Lung (tissue), 16 donors: Measurements from ENCODE around the gene SUN1. TPM values are rescaled to one million over a fixed set of nuclear protein-coding genes. Genes with fewer than 3 reads are reported as not detected.

ENCODE experiments used
- ATAC-seq: fragments of 200-7000 bp; cut with Tn5 transposase; one replicate; pipeline ENCODE4 v1.9.1; 2020; ENCODE audit warnings: moderate number of reproducible peaks; ENCODE audit not compliant: insufficient read depth, low FRiP score
- DNase-seq, 3 donors: peaks; one replicate each; pipeline ENCODE4 v3.0.0-alpha.2; 2013 to 2017
- H3K27ac ChIP-seq, 2 donors: one replicate each; pipeline ENCODE4 v1.5.1; 2013; ENCODE audit warnings: mild to moderate bottlenecking in 2 of 2, moderate library complexity in 2 of 2, control low read depth in 1 of 2, inconsistent platforms in 1 of 2, low read depth in 1 of 2, low read length in 1 of 2
- H3K27me3 ChIP-seq, 3 donors: one replicate each; pipeline ENCODE4 v1.5.1; 2013; ENCODE audit warnings: low read length in 2 of 3; ENCODE audit not compliant: control insufficient read depth in 3 of 3, insufficient read depth in 3 of 3
- H3K36me3 ChIP-seq, 4 donors: one replicate each; pipeline ENCODE4 v1.5.1; 2013; ENCODE audit warnings: low read length in 4 of 4, mild to moderate bottlenecking in 1 of 4, moderate library complexity in 1 of 4; ENCODE audit not compliant: control insufficient read depth in 4 of 4, insufficient read depth in 4 of 4
- H3K4me1 ChIP-seq, 5 donors: one replicate each; pipeline ENCODE4 v1.5.1; 2013; ENCODE audit warnings: low read length in 5 of 5, mild to moderate bottlenecking in 2 of 5, moderate library complexity in 1 of 5; ENCODE audit not compliant: control insufficient read depth in 5 of 5, insufficient read depth in 5 of 5
- H3K4me3 ChIP-seq: one replicate; pipeline ENCODE4 v1.5.1; 2013; ENCODE audit warnings: mild to moderate bottlenecking, control low read depth, moderate library complexity
- H3K9ac ChIP-seq, 2 donors: one replicate each; pipeline ENCODE4 v1.5.1; 2013; ENCODE audit warnings: low read length in 2 of 2, control low read depth in 1 of 2; ENCODE audit not compliant: insufficient read depth in 1 of 2
- H3K9me3 ChIP-seq, 4 donors: one replicate each; pipeline ENCODE4 v1.5.1; 2013; ENCODE audit warnings: low read length in 3 of 4, mild to moderate bottlenecking in 1 of 4, moderate library complexity in 1 of 4; ENCODE audit not compliant: control insufficient read depth in 4 of 4, insufficient read depth in 3 of 4
- CTCF ChIP-seq: IDR thresholded peaks from 2 replicates; pipeline ENCODE4 v1.5.1; 2012; ENCODE audit warnings: mild to moderate bottlenecking; ENCODE audit errors: control extremely low read depth, extremely low read depth
- WGBS, 2 donors: extraction: QIAGEN DNeasy Blood & Tissue Kit; methylation state at CpG; one replicate each; pipeline ENCODE4 v1.1.7; 2013; 5-methylcytosine and 5-hydroxymethylcytosine counted together
- long read RNA-seq, 5 donors: transcript quantifications; one replicate each; lab custom pipeline, GENCODE V29; 2026
- polyA plus RNA-seq, 2 donors: library from polyadenylated mRNA; stranded (reverse); fragments of 200-250 nt; gene quantifications; one replicate each; pipeline ENCODE4 v1.2.1, GENCODE V29; 2013
- total RNA-seq, 2 donors: library from RNA; depleted of rRNA in 1 of 2; stranded (reverse); fragments of >200 nt in 1 of 2; gene quantifications; one replicate each; pipeline ENCODE4 v1.2.1, GENCODE V29; 2014 to 2021
- donor health status: control.
- donor health status: control.
- donor health status: Bipolar disorder and iron deficiency.
- donor health status: healthy.
- donor health status: DM: yes; HTN: yes; CAD: no.

Gene SUN1
- total RNA-seq (100 to 1,000 TPM; 133 to 349 TPM), polyA plus RNA-seq (10 to 100 TPM; 69.6 to 74.4 TPM)
- long read RNA-seq, donor 1, full-length matches to known transcripts = 7 of 19 reads
- long read RNA-seq, donor 1, partial matches to known transcripts = 12 of 19 reads
- long read RNA-seq, donor 1, other reads (novel, unspliced or antisense) = 0 of 19 reads
- long read RNA-seq, donor 2, partial matches to known transcripts = 0 of 5 reads
- long read RNA-seq, donor 2, other reads (novel, unspliced or antisense) = 0 of 5 reads
- long read RNA-seq, donor 3, partial matches to known transcripts = 0 of 1 reads
- long read RNA-seq, donor 3, other reads (novel, unspliced or antisense) = 0 of 1 reads
- long read RNA-seq, donor 4, partial matches to known transcripts = 12 of 14 reads
- long read RNA-seq, donor 4, other reads (novel, unspliced or antisense) = 0 of 14 reads
- long read RNA-seq, donor 5, partial matches to known transcripts = 12 of 15 reads
- long read RNA-seq, donor 5, other reads (novel, unspliced or antisense) = 0 of 15 reads

- peak within 1 kb of the TSS in 1 of 2 donors; percentile 16 for H3K9ac ChIP-seq
- H3K27me3 ChIP-seq = no peaks in the 10 kb centered on the region
- WGBS, 2 donors = 46 to 52% methylated on average over 24 of the region's 24 CpGs
- peak; percentile 38 for ATAC-seq
- peak; percentile 26 to 63 (median 35) for DNase-seq
- H3K36me3 ChIP-seq = peaks cover 0 to 15% (median 5%) of the 10 kb centered on the region in 4 donors
- no peak within 1 kb of the TSS for H3K4me3 ChIP-seq
- H3K4me1 ChIP-seq = peaks cover 3 to 27% (median 7%) of the 10 kb centered on the region in 5 donors
- peak within 1 kb of the TSS; percentile 93 to 96 for H3K27ac ChIP-seq
- no peaks in the 10 kb centered on the region for H3K9me3 ChIP-seq
- no peak for TF ChIP-seq CTCF
These were observed at the start of gene SUN1 for GRCh38 chr7:832167-832967. Gene SUN1, plus strand, starts transcription at chr7:832476. Its CDS starts 49 bp downstream, at chr7:832525.

- Histone ChIP-seq H3K4me3 (no peak overlapping the region), H3K27me3 (no peaks in the 10 kb centered on the region), H3K4me1 (peaks cover 0 to 8% (median 0%) of the 10 kb centered on the region in 5 donors), H3K9me3 (no peaks in the 10 kb centered on the region), H3K9ac (no peak overlapping the region), H3K27ac (no peak overlapping the region), H3K36me3 (peaks cover 0 to 36% (median 27%) of the 10 kb centered on the region in 4 donors)
- no peak for DNase-seq
- 96% methylated on average over 54 to 56 of the region's 56 CpGs for WGBS, 2 donors
- no peak for TF ChIP-seq CTCF
- no peak for ATAC-seq
These were observed 49.4 kb upstream of the SUN1 start for GRCh38 chr7:782718-783449.

GRCh38 chr7:783556-784490 lies 48.5 kb upstream of the SUN1 start:
- no peaks in the 10 kb centered on the region for H3K9me3 ChIP-seq
- no peaks in the 10 kb centered on the region for H3K27me3 ChIP-seq
- H3K4me1 ChIP-seq = peaks cover 0 to 8% (median 0%) of the 10 kb centered on the region in 5 donors
- peaks cover 0 to 42% (median 24%) of the 10 kb centered on the region in 4 donors for H3K36me3 ChIP-seq
- ATAC-seq = no peak
- H3K27ac ChIP-seq = no peak overlapping the region
- H3K9ac ChIP-seq = no peak overlapping the region
- 94 to 95% methylated on average over 36 of the region's 36 CpGs for WGBS, 2 donors
- DNase-seq = no peak
- no peak overlapping the region for H3K4me3 ChIP-seq
- TF ChIP-seq CTCF = no peak
